ACHN (cell line): ENCODE measurements around the gene ILDR2.

Experiments used
- DNase-seq: peaks from one replicate; pipeline ENCODE4 v3.0.0-alpha.2; 2015
- in situ Hi-C: cut with HindIII; loops from 2 replicates; pipeline ENCODE4 v1.10.0; 2017; ENCODE audit warnings: low sequenced_read_pairs, low pct_ligation_motif_present, low pct_unique_long_range_greater_than_20kb

Gene ILDR2

GRCh38 chr1:166937329-166937728 lies 38.0 kb downstream of the ILDR2 start:
- DNase-seq = no peak
- in situ Hi-C loops = no loop called here

GRCh38 chr1:166933633-166934032 lies 41.7 kb downstream of the ILDR2 start:
- in situ Hi-C loops = no loop called here
- DNase-seq = peak; percentile 55

- DNase-seq = no peak
- in situ Hi-C loops = no loop called here
Observed at GRCh38 chr1:166933140-166933539, 42.2 kb downstream of the ILDR2 start.

GRCh38 chr1:166929911-166930310 lies 45.4 kb downstream of the ILDR2 start:
- DNase-seq = no peak
- in situ Hi-C loops = no loop called here

- in situ Hi-C loops = no loop called here
- DNase-seq = no peak
Observed at GRCh38 chr1:166927701-166928100, 47.6 kb downstream of the ILDR2 start.

- in situ Hi-C loops = no loop called here
Observed at GRCh38 chr1:166925810-166926478, 49.4 kb downstream of the ILDR2 start.

GRCh38 chr1:166924823-166925541 lies 50.4 kb downstream of the ILDR2 start:
- in situ Hi-C loops = loop anchor here (25.0 kb wide), 1 partner anchor 137 kb away; no protein-coding TSS in a partner anchor
- peak; percentile 43 for DNase-seq

More at GRCh38 chr1:166925810-166926478, 49.4 kb downstream of the ILDR2 start:
- peak; percentile 96 for DNase-seq

GRCh38 chr1:166920561-166921475 lies 54.5 kb downstream of the ILDR2 start:
- in situ Hi-C loops = loop anchor here (25.0 kb wide), 1 partner anchor 141 kb away; no protein-coding TSS in a partner anchor

GRCh38 chr1:166918956-166919316 lies 56.4 kb downstream of the ILDR2 start:
- in situ Hi-C loops = loop anchor here (25.0 kb wide), 1 partner anchor 143 kb away; no protein-coding TSS in a partner anchor
- no peak for DNase-seq

More at GRCh38 chr1:166920561-166921475, 54.5 kb downstream of the ILDR2 start:
- no peak for DNase-seq

- in situ Hi-C loops = loop anchor here (25.0 kb wide), 1 partner anchor 144 kb away; no protein-coding TSS in a partner anchor
- DNase-seq = no peak
Observed at GRCh38 chr1:166918088-166918955, 57.0 kb downstream of the ILDR2 start.

- DNase-seq = peak; percentile 80
- in situ Hi-C loops = loop anchor here (25.0 kb wide), 1 partner anchor 146 kb away; no protein-coding TSS in a partner anchor
Observed at GRCh38 chr1:166915941-166916340, 59.4 kb downstream of the ILDR2 start.

GRCh38 chr1:166915042-166915441 lies 60.3 kb downstream of the ILDR2 start:
- in situ Hi-C loops = loop anchor here (25.0 kb wide), 1 partner anchor 147 kb away; no protein-coding TSS in a partner anchor

GRCh38 chr1:166914111-166914510 lies 61.2 kb downstream of the ILDR2 start:
- in situ Hi-C loops = loop anchor here (25.0 kb wide), 1 partner anchor 148 kb away; no protein-coding TSS in a partner anchor
- no peak for DNase-seq

More at GRCh38 chr1:166915042-166915441, 60.3 kb downstream of the ILDR2 start:
- DNase-seq = no peak

- in situ Hi-C loops = loop anchor here (25.0 kb wide), 1 partner anchor 151 kb away; no protein-coding TSS in a partner anchor
- no peak for DNase-seq
Observed at GRCh38 chr1:166911624-166912023, 63.7 kb downstream of the ILDR2 start.

GRCh38 chr1:166910396-166910994 lies 64.8 kb downstream of the ILDR2 start:
- in situ Hi-C loops = loop anchor here (25.0 kb wide), 1 partner anchor 152 kb away; no protein-coding TSS in a partner anchor
- DNase-seq = peak; percentile 95

GRCh38 chr1:166908942-166909341 lies 66.4 kb downstream of the ILDR2 start:
- no peak for DNase-seq
- in situ Hi-C loops = loop anchor here (25.0 kb wide), 1 partner anchor 153 kb away; no protein-coding TSS in a partner anchor

GRCh38 chr1:166907763-166908162 lies 67.6 kb downstream of the ILDR2 start:
- no peak for DNase-seq
- in situ Hi-C loops = loop anchor here (25.0 kb wide), 1 partner anchor 155 kb away; no protein-coding TSS in a partner anchor
